H1 (cell line): ENCODE data around the gene IFI16. TPM values are rescaled to one million over a fixed set of nuclear protein-coding genes. Genes with fewer than 3 reads are reported as not detected.

Source experiments
- CTCF ChIA-PET: fragments of 300-600 bp; sonication (Branson Sonifier 250); formaldehyde crosslinking; loops from one replicate; lab custom pipeline; 2021; ENCODE audit not compliant: partially characterized antibody; lab: Charles Lee
- POLR2A ChIA-PET: fragments of 300-600 bp; sonication (Branson Sonifier 250); formaldehyde crosslinking; loops from one replicate; lab custom pipeline; 2021; ENCODE audit warnings: inconsistent platforms; ENCODE audit not compliant: partially characterized antibody; lab: Charles Lee
- DNase-seq, 2 experiments: peaks; one replicate each; pipeline versions ENCODE4 v3.0.0 to v3.0.0-alpha.2; 2010 to 2022; ENCODE audit warnings: low spot score in 2 of 2, low read depth in 1 of 2, mixed read lengths in 1 of 2
- FAIRE-seq: peaks from 2 replicates; lab custom pipeline; 2011; peaks lifted over from hg19 to GRCh38; lab: Jason Lieb, UNC
- H2AFZ ChIP-seq: 2 replicates; pipeline ENCODE4 v1.8.1; 2012; ENCODE audit warnings: low read length, inconsistent platforms
- H2AK5ac ChIP-seq: 2 replicates; pipeline ENCODE4 v1.6.1; 2013; ENCODE audit warnings: low read depth, low read length
- H2BK120ac ChIP-seq: replicated peaks from 2 replicates; pipeline ENCODE3; 2013; ENCODE audit warnings: low read depth, low read length, inconsistent platforms
- H2BK12ac ChIP-seq: 2 replicates; pipeline ENCODE4 v1.6.1; 2013; ENCODE audit warnings: low read depth, low read length
- H2BK15ac ChIP-seq: 2 replicates; pipeline ENCODE4 v1.6.1; 2013; ENCODE audit warnings: low read length
- H2BK20ac ChIP-seq: 2 replicates; pipeline ENCODE4 v1.6.1; 2013; ENCODE audit warnings: low read length
- H2BK5ac ChIP-seq: 2 replicates; pipeline ENCODE4 v1.6.1; 2013; ENCODE audit warnings: low read depth, low read length
- H3K14ac ChIP-seq: 2 replicates; pipeline ENCODE4 v1.6.1; 2013; ENCODE audit warnings: inconsistent platforms; ENCODE audit not compliant: insufficient read length
- H3K18ac ChIP-seq: 2 replicates; pipeline ENCODE4 v1.6.1; 2013; ENCODE audit warnings: low read length; ENCODE audit errors: extremely low read depth
- H3K23ac ChIP-seq: 2 replicates; pipeline ENCODE4 v1.6.1; 2013; ENCODE audit warnings: inconsistent platforms; ENCODE audit not compliant: insufficient read length
- H3K23me2 ChIP-seq: 2 replicates; pipeline ENCODE4 v1.6.1; 2013; ENCODE audit warnings: low read depth, low read length
- H3K27ac ChIP-seq: 2 replicates; pipeline ENCODE4 v1.6.1; 2011; ENCODE audit warnings: low read depth, low read length, inconsistent platforms
- H3K27me3 ChIP-seq, 4 experiments: replicated peaks in 1 of 4; 1 replicate in 1 of 4; 2 replicates in 3 of 4; pipeline versions ENCODE4 v1.6.1 to v1.8.1; 2011 to 2013; ENCODE audit warnings: low read length in 3 of 4, mild to moderate bottlenecking in 3 of 4, inconsistent platforms in 2 of 4, mixed read lengths in 2 of 4, moderate library complexity in 1 of 4; ENCODE audit not compliant: control insufficient read depth in 3 of 4, insufficient read depth in 3 of 4; ENCODE audit errors: extremely low read depth in 1 of 4
- H3K36me3 ChIP-seq, 4 experiments: 2 replicates each; pipeline versions ENCODE4 v1.6.1 to v1.8.1; 2011 to 2013; ENCODE audit warnings: mild to moderate bottlenecking in 4 of 4, low read length in 3 of 4, moderate library complexity in 2 of 4, control low read depth in 1 of 4, inconsistent platforms in 1 of 4; ENCODE audit not compliant: insufficient read depth in 4 of 4, control insufficient read depth in 2 of 4
- H3K4ac ChIP-seq: replicated peaks from 2 replicates; pipeline ENCODE3; 2013; ENCODE audit warnings: low read length, low read depth, mixed read lengths, inconsistent platforms; ENCODE audit not compliant: insufficient read length
- H3K4me1 ChIP-seq, 4 experiments: replicated peaks in 1 of 4; 1 replicate in 1 of 4; 2 replicates in 3 of 4; pipeline versions ENCODE4 v1.6.1 to v1.8.1; 2011 to 2013; ENCODE audit warnings: low read length in 3 of 4, inconsistent platforms in 2 of 4, mixed read lengths in 1 of 4; ENCODE audit not compliant: insufficient read depth in 4 of 4, control insufficient read depth in 3 of 4
- H3K4me2 ChIP-seq, 2 experiments: 2 replicates each; pipeline versions ENCODE4 v1.6.1 to v1.8.1; 2011 to 2013; ENCODE audit warnings: low read depth in 2 of 2, low read length in 2 of 2, control low read depth in 1 of 2, inconsistent platforms in 1 of 2, mild to moderate bottlenecking in 1 of 2; ENCODE audit not compliant: insufficient read depth in 1 of 2
- H3K4me3 ChIP-seq, 4 experiments: fragments of 200-600, 300-600 bp in 1 of 4; sonication (generic), shearing (Covaris generic), sonication (Bioruptor Twin) in 1 of 4; 2 replicates each; pipeline versions ENCODE4 v1.5.1 to v1.8.1; 2011 to 2016; ENCODE audit warnings: low read length in 4 of 4, low read depth in 3 of 4, control low read depth in 2 of 4, inconsistent platforms in 2 of 4, mild to moderate bottlenecking in 2 of 4, mixed read lengths in 1 of 4, moderate library complexity in 1 of 4; ENCODE audit not compliant: insufficient read depth in 2 of 4; ENCODE audit errors: extremely low read depth in 1 of 4
- H3K56ac ChIP-seq: replicated peaks from 2 replicates; pipeline ENCODE3; 2013; ENCODE audit warnings: low read depth, mild to moderate bottlenecking, mixed read lengths, low read length, inconsistent platforms; ENCODE audit not compliant: insufficient read length
- H3K79me1 ChIP-seq: 2 replicates; pipeline ENCODE4 v1.6.1; 2013; ENCODE audit warnings: low read depth, low read length, control low read depth
- H3K79me2 ChIP-seq, 2 experiments: 2 replicates each; pipeline versions ENCODE4 v1.6.1 to v1.8.1; 2012 to 2013; ENCODE audit warnings: low read length in 2 of 2, mild to moderate bottlenecking in 2 of 2, inconsistent platforms in 1 of 2; ENCODE audit not compliant: insufficient read depth in 2 of 2, control insufficient read depth in 1 of 2
- H3K9ac ChIP-seq, 4 experiments: replicated peaks in 1 of 4; 1 replicate in 1 of 4; 2 replicates in 3 of 4; pipeline versions ENCODE4 v1.6.1 to v1.8.1; 2011 to 2013; ENCODE audit warnings: low read depth in 3 of 4, low read length in 3 of 4, control low read depth in 2 of 4, mild to moderate bottlenecking in 2 of 4, moderate library complexity in 2 of 4, inconsistent platforms in 1 of 4; ENCODE audit errors: extremely low read depth in 1 of 4
- H3K9me3 ChIP-seq, 2 experiments: 2 replicates each; pipeline versions ENCODE4 v1.6.1 to v1.8.1; 2012 to 2013; ENCODE audit warnings: mild to moderate bottlenecking in 2 of 2, moderate library complexity in 2 of 2, control low read depth in 1 of 2, inconsistent platforms in 1 of 2, low read depth in 1 of 2, low read length in 1 of 2, mixed read lengths in 1 of 2; ENCODE audit not compliant: insufficient read depth in 2 of 2
- H4K20me1 ChIP-seq, 2 experiments: replicated peaks in 1 of 2; 2 replicates each; pipeline versions ENCODE3 to v1.8.1; 2011 to 2013; ENCODE audit warnings: inconsistent platforms in 2 of 2, low read length in 2 of 2, mild to moderate bottlenecking in 1 of 2; ENCODE audit not compliant: insufficient read depth in 2 of 2, control insufficient read depth in 1 of 2
- H4K5ac ChIP-seq: 2 replicates; pipeline ENCODE4 v1.6.1; 2013; ENCODE audit warnings: low read length, low read depth, mixed read lengths, inconsistent platforms; ENCODE audit not compliant: insufficient read length
- H4K8ac ChIP-seq: 2 replicates; pipeline ENCODE4 v1.8.0; 2013; ENCODE audit warnings: mild to moderate bottlenecking, moderate library complexity, low read length, inconsistent platforms; ENCODE audit not compliant: insufficient read depth; ENCODE audit errors: extremely low read depth
- H4K91ac ChIP-seq: replicated peaks from 2 replicates; pipeline ENCODE3; 2013; ENCODE audit warnings: low read length, mixed read lengths, inconsistent platforms; ENCODE audit not compliant: insufficient read length
- ATF3 ChIP-seq: IDR thresholded peaks from 2 replicates; pipeline ENCODE4 v1.6.1; 2011; ENCODE audit warnings: low read depth, mild to moderate bottlenecking, low read length; ENCODE audit not compliant: insufficient read depth
- CTCF ChIP-seq, 3 experiments: IDR thresholded peaks; 1 replicate in 2 of 3; 2 replicates in 1 of 3; pipeline versions ENCODE4 v1.5.1 to v1.6.1; 2011; ENCODE audit warnings: low read length in 3 of 3, mild to moderate bottlenecking in 3 of 3, inconsistent platforms in 2 of 3, low read depth in 1 of 3, moderate library complexity in 1 of 3; ENCODE audit not compliant: insufficient read depth in 1 of 3; ENCODE audit errors: control extremely low read depth in 1 of 3
- KDM5A ChIP-seq: fragments of 200-600 bp; IDR thresholded peaks from 2 replicates; pipeline ENCODE4 v1.7.1; 2012; ENCODE audit warnings: mild to moderate bottlenecking, low read length, inconsistent platforms, mixed read lengths
- MAX ChIP-seq: IDR thresholded peaks from 2 replicates; pipeline ENCODE4 v1.6.1; 2012; ENCODE audit warnings: inconsistent platforms
- RAD21 ChIP-seq, 2 experiments: IDR thresholded peaks in 1 of 2; conservative IDR thresholded peaks in 1 of 2; 2 replicates each; pipeline ENCODE4 v1.6.1; 2011; ENCODE audit warnings: low read depth in 2 of 2, low read length in 2 of 2, improper control_type of control experiment in 1 of 2, inconsistent platforms in 1 of 2, mild to moderate bottlenecking in 1 of 2, moderate library complexity in 1 of 2
- WGBS, 2 experiments: shearing (Covaris generic) in 1 of 2; methylation state at CpG; one replicate each; pipeline versions ENCODE4 v1.1.6 to v1.1.7; 2013 to 2015; ENCODE audit warnings: low lambda C conversion rate in 2 of 2, mixed read lengths in 2 of 2, inconsistent platforms in 1 of 2, low coverage in 1 of 2, missing lambda C conversion rate in 1 of 2; ENCODE audit not compliant: insufficient replicate concordance in 2 of 2, insufficient coverage in 1 of 2, insufficient read length in 1 of 2; ENCODE audit errors: extremely low coverage in 1 of 2, missing lambda C conversion rate in 1 of 2; 5-methylcytosine and 5-hydroxymethylcytosine counted together
- polyA plus RNA-seq, 7 experiments: library from polyadenylated mRNA; depleted of rRNA in 3 of 7; stranded (reverse) in 5 of 7; unstranded in 2 of 7; fragments of >200 nt in 5 of 7; fragments of 200-250 nt in 2 of 7; gene quantifications; 1 replicate in 5 of 7; 2 replicates in 1 of 7; 4 replicates in 1 of 7; pipeline versions ENCODE4 v1.2.1 to v1.2.3, GENCODE V29; 2011 to 2013; ENCODE audit warnings: missing spikeins in 2 of 7, mixed read lengths in 2 of 7
- total RNA-seq: library from RNA; stranded (reverse); fragmentation: NEBNext Ultra II Directional; extraction: Animal tissue kit (Norgen Biotek cat#: 25700); gene quantifications from 2 replicates; pipeline ENCODE4 v1.2.1, GENCODE V29; 2021

The IFI16 gene
- total and polyA plus RNA-seq, 2 of the 8 experiments (the other 6 are each of a cell fraction or from before 2014, with no cell fraction given) = 0.63 to 0.74 TPM

GRCh38 chr1:158998781-158999161 is 10.9 kb upstream of the IFI16 start:
- Histone ChIP-seq H3K27me3 (peaks cover 0 to under 1% (median 0%) of the 10 kb centered on the region in 4 experiments; a peak in 1 of 7 replicates), H3K9me3 (no peaks in the 10 kb centered on the region), H3K14ac (no peak overlapping the region), H2AFZ (peak overlapping the region; percentile 99), H2BK120ac (no peak overlapping the region), H2BK5ac (no peak overlapping the region), H4K8ac (no peak overlapping the region), H3K9ac (peak overlapping the region in 1 of 4 experiments; percentile 23; a peak in 1 of 7 replicates), H2BK15ac (no peak overlapping the region), H3K4me1 (peaks cover 0 to 9% (median 2%) of the 10 kb centered on the region in 4 experiments; a peak in 3 of 7 replicates), H2BK12ac (no peak overlapping the region), H2AK5ac (no peak overlapping the region), H3K18ac (no peak overlapping the region; the same call in 1 of the 2 replicates), H3K36me3 (no peaks in the 10 kb centered on the region), H4K91ac (no peak overlapping the region), H3K79me2 (no peaks in the 10 kb centered on the region), H3K27ac (no peak overlapping the region), H3K4ac (no peak overlapping the region), H3K4me3 (peak overlapping the region; percentile 58 to 79 (median 72); a peak in 7 of 8 replicates), H2BK20ac (no peak overlapping the region), H3K23ac (no peak overlapping the region), H3K56ac (no peak overlapping the region), H3K23me2 (peaks cover 5% of the 10 kb centered on the region), H4K20me1 (no peaks in the 10 kb centered on the region), H3K79me1 (no peaks in the 10 kb centered on the region), H3K4me2 (peak overlapping the region; percentile 61 to 95)
- peak; percentile 88 for FAIRE-seq
- DNase-seq = no peak
- ChIA-PET CTCF (interaction anchor here (0.9 to 2.8 kb wide), 18 partner anchors 10 to 837 kb away, joined by 3 to 27 read pairs (median 5); no protein-coding TSS in a partner anchor), POLR2A (no interaction called here)
- WGBS, 2 experiments = 4% methylated on average over 13 of the region's 13 CpGs; no CpG with 5 or more reads in 1 of the 2 experiments
- TF ChIP-seq KDM5A (peak; percentile 86; the same call in 1 of the 2 replicates), MAX (no peak), CTCF (IDR thresholded peaks at IDR 0.05; ENCODE audit: control extremely low read depth in 1 of 3, insufficient read depth in 1 of 3, low read depth in 1 of 3, low read length in 3 of 3) (peak in 2 of 3 experiments; percentile 62 to 72; a peak in 2 of 4 replicates), RAD21 (IDR thresholded peaks at IDR 0.05 in 1 of 2, conservative IDR thresholded peaks at IDR 0.05 in 1 of 2; ENCODE audit: low read depth in 2 of 2, low read length in 2 of 2) (peak; percentile 89 to 92), ATF3 (no peak)
- TF ChIP-seq, all 59 proteins: peak for 3
- peak overlapping the region; percentile 18 for H4K5ac ChIP-seq
